ENCODE results near the gene BRSK2.
"Not testable (repeated sequence)": the region's sequence is repeated elsewhere in the genome, so short reads cannot be mapped to it uniquely, and the experiment has no call there.

BRSK2 gene

DNA sequence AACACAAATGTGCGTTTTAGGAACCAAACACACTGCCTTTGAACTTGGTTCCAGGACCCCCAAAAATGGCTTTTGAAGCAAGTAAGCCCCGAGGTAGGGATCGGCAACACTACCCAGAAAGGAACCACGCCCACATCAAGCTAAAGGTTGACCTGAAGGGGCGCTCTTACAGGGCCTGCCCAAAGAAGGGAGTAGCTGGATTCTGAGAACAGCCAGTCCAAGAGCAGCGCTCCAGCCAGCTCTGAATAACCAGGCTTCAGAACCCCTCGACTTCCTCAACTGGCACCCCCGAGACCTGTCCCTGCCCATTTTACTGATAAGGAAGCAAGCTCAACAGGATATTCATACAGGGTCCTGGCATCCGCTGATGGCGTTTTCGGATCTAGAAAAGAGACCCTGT lies 115.7 kb downstream of the BRSK2 start:
- no peak for DNase-seq (ENCODE audit: low read depth, low spot score)
- in situ Hi-C loops (cut with HindIII; ENCODE audit: low sequenced_read_pairs): no loop called here
- TF ChIP-seq, protein P1, sequence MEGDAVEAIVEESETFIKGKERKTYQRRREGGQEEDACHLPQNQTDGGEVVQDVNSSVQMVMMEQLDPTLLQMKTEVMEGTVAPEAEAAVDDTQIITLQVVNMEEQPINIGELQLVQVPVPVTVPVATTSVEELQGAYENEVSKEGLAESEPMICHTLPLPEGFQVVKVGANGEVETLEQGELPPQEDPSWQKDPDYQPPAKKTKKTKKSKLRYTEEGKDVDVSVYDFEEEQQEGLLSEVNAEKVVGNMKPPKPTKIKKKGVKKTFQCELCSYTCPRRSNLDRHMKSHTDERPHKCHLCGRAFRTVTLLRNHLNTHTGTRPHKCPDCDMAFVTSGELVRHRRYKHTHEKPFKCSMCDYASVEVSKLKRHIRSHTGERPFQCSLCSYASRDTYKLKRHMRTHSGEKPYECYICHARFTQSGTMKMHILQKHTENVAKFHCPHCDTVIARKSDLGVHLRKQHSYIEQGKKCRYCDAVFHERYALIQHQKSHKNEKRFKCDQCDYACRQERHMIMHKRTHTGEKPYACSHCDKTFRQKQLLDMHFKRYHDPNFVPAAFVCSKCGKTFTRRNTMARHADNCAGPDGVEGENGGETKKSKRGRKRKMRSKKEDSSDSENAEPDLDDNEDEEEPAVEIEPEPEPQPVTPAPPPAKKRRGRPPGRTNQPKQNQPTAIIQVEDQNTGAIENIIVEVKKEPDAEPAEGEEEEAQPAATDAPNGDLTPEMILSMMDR (IDR thresholded peaks at IDR 0.05; ENCODE audit: low read depth, low read length): no peak

DNA sequence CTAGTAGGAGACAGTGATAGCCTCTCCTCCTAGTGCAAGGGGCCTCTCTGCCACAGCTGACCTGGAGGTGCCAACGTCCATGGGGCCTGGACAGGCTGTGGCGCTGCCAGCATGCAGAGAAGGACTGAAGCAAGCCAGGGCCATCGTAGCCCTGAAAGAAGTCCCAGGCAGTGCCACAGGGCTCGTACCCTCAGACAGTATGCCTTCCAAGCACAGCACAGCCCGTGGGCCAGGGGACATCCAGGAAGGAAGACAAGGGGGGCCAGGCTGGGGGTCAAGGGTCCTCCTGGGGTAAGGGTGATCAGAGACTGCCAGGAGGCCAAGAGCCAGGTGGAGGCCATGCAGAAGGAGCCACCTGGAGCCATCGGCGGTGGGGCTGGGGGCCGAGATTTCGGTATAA lies 117.2 kb downstream of the BRSK2 start:
- in situ Hi-C loops (cut with HindIII; ENCODE audit: low sequenced_read_pairs): no loop called here
- no peak for DNase-seq (ENCODE audit: low read depth, low spot score)
- H3K4me3 ChIP-seq (ENCODE audit: low read depth, low read length): no peak overlapping the region
- TF ChIP-seq, protein P1 (IDR thresholded peaks at IDR 0.05; ENCODE audit: low read depth, low read length): no peak

More for the DNA sequence above, 115.7 kb downstream of the BRSK2 start:
- no peak overlapping the region for H3K4me3 ChIP-seq (ENCODE audit: low read depth, low read length)

DNA sequence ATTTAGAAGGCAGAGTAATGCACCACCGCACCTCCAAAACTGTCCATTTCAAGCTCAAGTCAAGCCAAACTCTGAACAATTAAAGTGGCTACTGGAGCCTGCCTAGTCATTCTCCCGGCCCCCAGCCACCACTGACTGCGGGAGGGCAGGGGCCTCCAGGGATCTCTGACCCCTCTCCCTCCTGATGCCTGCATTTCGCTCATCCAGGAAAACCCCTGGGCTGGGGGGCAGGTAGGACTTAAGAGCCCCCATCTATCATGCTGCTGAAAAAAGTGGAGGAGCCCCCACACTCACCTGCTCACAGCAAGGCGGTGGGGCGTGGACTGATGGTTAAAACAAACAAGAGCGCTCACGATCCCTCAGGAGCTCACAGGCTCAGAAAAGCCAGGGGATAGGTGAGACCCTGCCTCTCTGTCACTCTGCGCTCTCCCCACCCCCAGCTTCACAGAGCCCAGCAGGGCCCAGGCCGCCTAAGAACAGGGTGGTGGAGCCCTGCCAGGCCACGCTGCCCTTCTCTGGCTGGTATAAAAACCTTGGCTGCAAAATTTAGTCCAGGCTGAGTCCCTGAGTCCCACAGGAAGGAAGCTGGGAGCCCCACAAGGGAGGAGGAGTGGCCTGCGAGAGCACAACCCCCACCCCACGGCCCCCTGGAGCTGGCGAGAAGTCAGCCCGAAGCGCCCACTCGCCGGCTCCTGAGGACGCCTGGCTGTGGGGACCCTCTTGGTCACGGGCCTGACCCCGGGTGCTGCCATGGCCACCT lies 117.8 kb downstream of the BRSK2 start:
- no peak for DNase-seq (ENCODE audit: low read depth, low spot score)
- TF ChIP-seq, protein P1 (IDR thresholded peaks at IDR 0.05; ENCODE audit: low read depth, low read length): no peak
- in situ Hi-C loops (cut with HindIII; ENCODE audit: low sequenced_read_pairs): no loop called here
- no peak overlapping the region for H3K4me3 ChIP-seq (ENCODE audit: low read depth, low read length)

DNA sequence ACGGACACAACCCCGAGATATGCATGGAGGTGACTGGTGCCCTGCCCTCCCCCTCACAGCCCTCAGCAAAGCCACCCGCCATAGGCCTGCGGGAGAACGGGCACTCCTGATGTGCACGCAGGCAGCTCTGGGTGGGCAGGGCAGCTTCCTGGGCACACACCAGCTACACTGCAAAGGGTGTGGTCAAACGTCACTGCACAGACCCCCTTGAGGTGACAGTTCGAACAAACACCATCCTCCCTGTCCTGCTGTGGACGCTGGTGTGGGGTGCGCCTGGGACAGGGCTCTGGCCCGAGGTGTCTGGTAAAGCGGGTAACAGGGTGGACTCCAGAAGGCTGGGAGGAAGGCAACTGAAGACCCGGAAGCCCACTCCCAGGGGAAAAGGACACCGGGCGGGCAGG lies 118.8 kb downstream of the BRSK2 start:
- TF ChIP-seq, protein P1 (IDR thresholded peaks at IDR 0.05; ENCODE audit: low read depth, low read length): no peak
- in situ Hi-C loops (cut with HindIII; ENCODE audit: low sequenced_read_pairs): no loop called here
- no peak for DNase-seq (ENCODE audit: low read depth, low spot score)
- H3K4me3 ChIP-seq (ENCODE audit: low read depth, low read length): no peak overlapping the region

DNA sequence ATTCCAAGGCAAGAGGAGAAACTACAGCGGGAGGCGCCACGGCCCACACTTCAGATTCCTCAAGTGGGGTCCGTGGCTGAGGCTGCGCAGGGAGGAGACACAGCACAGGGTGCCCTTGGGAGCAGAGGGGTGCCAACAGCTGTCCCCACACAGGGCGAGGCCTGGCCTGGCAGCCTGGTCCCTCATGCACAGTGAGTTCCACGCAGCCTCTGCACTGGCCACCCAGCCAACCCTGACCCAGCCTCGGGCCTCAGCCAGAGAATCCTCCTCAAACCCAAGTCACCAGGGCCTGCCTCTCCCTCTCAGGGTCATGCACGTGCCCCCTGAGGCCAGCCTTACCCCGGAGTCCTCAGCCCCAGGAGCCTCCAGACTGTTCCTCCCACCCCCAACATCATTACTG lies 119.3 kb downstream of the BRSK2 start:
- in situ Hi-C loops (cut with HindIII; ENCODE audit: low sequenced_read_pairs): no loop called here
- no peak for DNase-seq (ENCODE audit: low read depth, low spot score)

DNA sequence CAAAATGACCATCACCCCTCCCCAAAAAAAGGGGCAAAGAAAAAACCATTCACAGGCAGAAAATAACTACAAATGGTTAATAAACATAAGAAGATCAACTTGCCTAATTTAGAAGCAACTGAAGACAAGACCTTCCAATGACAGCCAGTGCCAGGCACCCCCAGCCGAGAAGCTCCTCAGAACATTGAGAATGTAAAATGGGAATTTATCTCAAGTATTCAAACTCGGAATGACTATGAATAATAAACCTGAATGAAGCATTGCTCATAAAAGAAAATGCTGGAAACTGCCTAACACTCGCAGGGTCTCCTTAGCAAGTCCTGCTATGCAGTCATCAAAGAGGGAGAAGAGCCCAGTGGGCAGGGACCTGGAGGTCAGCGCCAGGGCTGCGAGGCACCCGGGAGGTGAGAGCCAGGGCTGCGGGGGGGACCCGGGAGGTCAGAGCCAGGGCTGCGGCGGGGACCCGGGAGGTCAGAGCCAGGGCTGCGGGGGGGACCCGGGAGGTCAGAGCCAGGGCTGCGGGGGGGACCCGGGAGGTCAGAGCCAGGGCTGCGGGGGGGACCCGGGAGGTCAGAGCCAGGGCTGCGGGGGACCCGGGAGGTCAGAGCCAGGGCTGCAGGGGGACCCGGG lies 120.0 kb downstream of the BRSK2 start:
- no peak for DNase-seq (ENCODE audit: low read depth, low spot score)
- TF ChIP-seq, protein P1 (IDR thresholded peaks at IDR 0.05; ENCODE audit: low read depth, low read length): no peak
- no peak overlapping the region for H3K4me3 ChIP-seq (ENCODE audit: low read depth, low read length)
- in situ Hi-C loops (cut with HindIII; ENCODE audit: low sequenced_read_pairs): no loop called here

More for the DNA sequence above, 119.3 kb downstream of the BRSK2 start:
- TF ChIP-seq, protein P1 (IDR thresholded peaks at IDR 0.05; ENCODE audit: low read depth, low read length): no peak
- H3K4me3 ChIP-seq (ENCODE audit: low read depth, low read length): no peak overlapping the region

DNA sequence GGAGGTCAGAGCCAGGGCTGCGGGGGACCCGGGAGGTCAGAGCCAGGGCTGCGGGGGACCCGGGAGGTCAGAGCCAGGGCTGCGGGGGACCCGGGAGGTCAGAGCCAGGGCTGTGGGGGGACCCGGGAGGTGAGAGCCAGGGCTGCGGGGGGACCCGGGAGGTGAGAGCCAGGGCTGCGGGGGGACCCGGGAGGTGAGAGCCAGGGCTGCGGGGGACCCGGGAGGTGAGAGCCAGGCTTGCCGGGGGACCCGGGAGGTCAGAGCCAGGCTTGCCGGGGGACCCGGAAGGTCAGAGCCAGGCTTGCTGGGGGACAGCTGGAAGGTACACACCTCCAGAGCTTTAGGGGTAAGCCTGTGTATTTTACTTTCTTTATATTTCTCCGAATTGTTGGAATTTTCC lies 120.6 kb downstream of the BRSK2 start:
- in situ Hi-C loops (cut with HindIII; ENCODE audit: low sequenced_read_pairs); H3K4me3 ChIP-seq (ENCODE audit: low read depth, low read length); DNase-seq (ENCODE audit: low read depth, low spot score): not testable (repeated sequence)
